Measurements from ENCODE around the gene SLC38A7.

- no peak for TF ChIP-seq CTCF (IDR thresholded peaks at IDR 0.05; ENCODE audit: insufficient read depth, low read length)
- TF ChIP-seq POLR2AphosphoS5 (IDR thresholded peaks at IDR 0.05; ENCODE audit: low read depth): no peak
- TF ChIP-seq REST (IDR thresholded peaks at IDR 0.05; ENCODE audit: insufficient replicate concordance, low read depth): no peak
- TF ChIP-seq SPI1 (IDR thresholded peaks at IDR 0.05; ENCODE audit: borderline replicate concordance, low read depth): no peak
- no peak for TF ChIP-seq GABPA (IDR thresholded peaks at IDR 0.05; ENCODE audit: low read depth)
Measured at GRCh38 chr16:58678269-58678668, 6.3 kb downstream of the SLC38A7 start.

All from HL-60 (cell line).